HG03045 (cell line): Measurements from ENCODE around the gene CSTF1.

Source experiments
- ATAC-seq: cut with Tn5 transposase; IDR thresholded peaks from one replicate; pipeline ENCODE4 v1.9.1; 2021; ENCODE audit warnings: mild to moderate bottlenecking, moderate library complexity; ENCODE audit not compliant: unreplicated experiment

CSTF1 gene

DNA sequence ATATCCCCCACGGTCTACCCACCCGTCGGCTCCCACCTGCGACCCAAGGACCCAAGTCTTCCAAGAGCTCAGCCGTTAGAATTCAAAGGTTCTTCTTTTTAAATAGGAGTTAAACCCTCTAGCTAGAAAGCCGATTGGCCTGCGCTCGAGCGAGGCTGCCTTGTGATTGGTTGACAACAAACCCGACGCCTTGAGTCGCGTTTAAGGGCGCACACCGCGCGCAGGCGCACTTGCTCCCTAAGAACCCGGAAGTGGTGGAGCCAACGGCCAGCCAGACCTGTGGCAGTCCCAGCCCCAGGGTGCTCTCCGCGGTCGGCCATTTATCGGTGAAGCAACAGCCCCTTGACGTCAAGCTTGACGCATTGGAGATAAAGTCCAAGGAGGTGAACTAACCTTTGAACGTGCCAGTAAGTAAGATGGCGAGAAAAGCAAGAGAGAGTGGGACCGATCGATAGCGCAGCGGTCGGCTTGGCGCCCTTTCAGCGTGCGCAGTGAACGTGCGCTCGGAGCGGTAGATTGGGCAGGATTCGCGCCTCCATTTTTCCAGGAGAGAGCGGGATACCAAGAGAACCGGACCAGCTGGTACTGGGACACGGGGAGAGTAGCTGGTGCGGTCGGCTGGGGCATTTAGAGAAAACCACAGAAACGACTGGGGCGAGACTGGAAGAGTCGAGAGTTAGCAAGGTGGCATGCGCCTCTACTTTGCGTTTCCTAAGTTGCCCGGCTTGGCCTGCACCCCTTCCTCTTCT lies at the start of gene CSTF1, which contains the start of gene AURKA:
Gene CSTF1 (plus strand): TSS at position 514 of the 749 bp plus-strand sequence. CDS start 2,908 bp downstream, outside the sequence.
Gene AURKA (minus strand): TSS at position 84 of the 749 bp plus-strand sequence. CDS start 4,018 bp downstream, outside the sequence.
- peak; percentile 95 for ATAC-seq

- ATAC-seq, result no peak
These were observed 49.7 kb upstream of the CSTF1 start for GRCh38 chr20:56342783-56343182.

DNA sequence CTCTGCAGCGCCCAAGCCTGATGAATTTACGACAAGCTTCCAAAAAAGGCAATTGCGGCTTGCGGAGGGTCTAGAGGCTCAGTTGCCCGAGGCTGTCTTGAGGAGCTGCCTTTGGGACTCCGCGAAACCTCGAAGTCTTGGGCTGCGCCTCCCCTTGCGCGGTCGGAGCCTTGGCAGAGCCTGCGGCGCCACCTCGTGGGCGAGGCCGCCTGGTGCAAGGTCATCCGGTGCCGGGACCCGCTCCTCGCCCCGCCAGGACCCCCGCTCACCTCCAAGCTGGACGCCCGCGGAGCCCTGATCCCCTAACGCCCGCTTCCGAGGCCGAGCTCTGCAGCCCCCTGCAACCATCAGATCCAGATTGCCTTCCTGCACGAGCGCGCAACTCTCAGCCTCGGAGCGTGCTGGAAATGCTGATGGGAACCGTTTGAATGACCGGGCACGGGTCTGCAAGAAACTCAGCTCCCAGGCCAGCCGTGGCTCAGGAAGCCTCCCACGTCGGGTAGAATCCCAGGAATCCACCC lies 48.5 kb upstream of the CSTF1 start:
- ATAC-seq, result no peak

DNA sequence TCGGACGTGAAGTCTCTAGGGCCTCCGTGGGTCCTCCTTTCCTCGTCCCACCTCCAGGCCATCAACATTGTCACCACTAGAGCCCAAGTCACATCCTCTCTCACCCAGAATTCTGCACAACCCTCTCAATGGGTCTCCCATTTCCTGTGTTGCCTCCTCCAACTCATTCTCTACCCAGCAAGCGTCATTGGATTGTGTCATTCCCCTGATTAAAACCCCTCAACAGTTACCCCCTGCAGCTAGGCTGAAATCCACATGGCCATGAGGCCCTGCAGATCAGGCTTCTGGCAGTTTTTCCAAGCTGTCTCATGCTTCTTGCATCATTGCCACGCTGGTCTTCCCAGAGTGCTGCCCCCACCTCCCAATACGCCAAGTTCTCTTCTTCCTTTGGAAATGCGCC lies 46.5 kb upstream of the CSTF1 start:
- no peak for ATAC-seq

GRCh38 chr20:56347628-56348304 lies 44.7 kb upstream of the CSTF1 start:
- no peak for ATAC-seq

GRCh38 chr20:56348305-56348693 lies 44.1 kb upstream of the CSTF1 start:
- ATAC-seq, result no peak

DNA sequence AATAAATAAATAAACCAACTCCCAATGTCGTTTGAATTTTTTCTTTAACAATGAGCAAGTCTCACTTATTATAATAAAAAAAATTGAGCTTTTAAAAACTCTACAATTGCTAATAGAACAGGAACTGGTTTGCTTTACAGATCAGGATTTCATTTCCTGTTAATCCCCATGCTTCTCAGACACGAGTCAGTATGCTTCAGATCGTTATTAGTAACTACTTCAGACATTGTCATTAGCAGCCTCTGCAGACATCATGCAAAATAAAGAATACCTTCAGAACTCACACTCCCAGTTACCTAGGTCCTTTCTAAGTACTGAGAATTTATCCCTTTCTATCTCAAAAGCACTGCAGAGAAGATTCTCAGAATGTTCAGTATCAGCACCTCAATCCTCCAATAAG lies 43.7 kb upstream of the CSTF1 start:
- ATAC-seq, result no peak

DNA sequence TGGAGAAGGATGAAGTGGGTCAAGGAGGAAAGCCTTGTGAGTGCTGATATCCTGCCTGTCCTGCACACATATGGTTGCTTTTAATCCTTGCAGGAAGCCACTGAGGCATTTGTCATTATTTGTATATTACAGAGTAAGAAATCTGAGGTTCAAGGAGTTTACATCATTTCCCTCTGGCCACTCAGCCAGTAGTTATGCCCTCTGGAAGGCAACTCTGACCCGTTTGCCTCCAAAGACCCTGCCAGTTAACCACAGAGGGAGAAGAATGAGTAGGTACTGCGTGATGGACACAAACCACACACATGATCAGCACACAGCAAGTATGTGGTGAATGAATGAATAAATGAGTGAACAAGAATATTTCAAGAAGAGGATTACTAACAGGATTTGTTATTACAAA lies 41.6 kb upstream of the CSTF1 start:
- ATAC-seq, result no peak

GRCh38 chr20:56352345-56353055 lies 39.9 kb upstream of the CSTF1 start:
- no peak for ATAC-seq

DNA sequence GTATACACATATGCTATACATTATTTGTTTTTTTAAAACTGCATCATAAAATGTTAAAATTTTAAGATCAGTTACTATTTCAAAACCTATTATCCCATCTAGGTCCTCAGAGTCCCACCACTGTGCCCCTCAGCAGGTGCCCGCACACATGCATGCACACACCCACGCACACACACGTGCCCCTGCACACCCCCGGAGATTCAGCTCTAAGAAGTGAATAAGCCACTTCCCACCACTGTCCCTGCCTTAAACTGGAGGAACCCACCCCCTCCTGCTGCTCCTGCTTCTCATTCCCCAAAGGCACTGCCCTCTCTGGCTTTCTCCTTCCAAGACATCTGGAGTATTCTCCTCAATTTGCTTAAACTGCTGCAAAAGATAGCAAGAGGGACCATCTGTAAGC lies 39.1 kb upstream of the CSTF1 start:
- no peak for ATAC-seq

DNA sequence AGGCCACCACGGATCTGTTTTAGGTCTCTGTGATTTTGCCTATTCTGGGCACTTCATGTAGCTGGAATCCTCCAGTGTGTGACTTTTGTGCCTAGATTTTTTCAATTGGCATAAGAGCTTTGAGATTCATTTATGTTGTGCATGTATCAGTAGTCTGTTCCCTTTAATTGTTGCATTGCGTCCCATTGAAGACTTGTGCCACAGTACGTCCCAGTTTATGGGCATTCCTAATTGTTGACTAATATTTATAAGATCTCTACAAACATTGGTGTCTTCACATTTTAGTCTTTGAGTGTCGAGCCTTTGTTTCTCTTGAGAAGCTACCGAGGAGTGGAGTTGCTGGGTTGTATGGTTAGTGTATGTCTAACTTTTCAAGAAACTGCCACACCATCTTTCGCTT lies 34.4 kb upstream of the CSTF1 start:
- ATAC-seq, result no peak

DNA sequence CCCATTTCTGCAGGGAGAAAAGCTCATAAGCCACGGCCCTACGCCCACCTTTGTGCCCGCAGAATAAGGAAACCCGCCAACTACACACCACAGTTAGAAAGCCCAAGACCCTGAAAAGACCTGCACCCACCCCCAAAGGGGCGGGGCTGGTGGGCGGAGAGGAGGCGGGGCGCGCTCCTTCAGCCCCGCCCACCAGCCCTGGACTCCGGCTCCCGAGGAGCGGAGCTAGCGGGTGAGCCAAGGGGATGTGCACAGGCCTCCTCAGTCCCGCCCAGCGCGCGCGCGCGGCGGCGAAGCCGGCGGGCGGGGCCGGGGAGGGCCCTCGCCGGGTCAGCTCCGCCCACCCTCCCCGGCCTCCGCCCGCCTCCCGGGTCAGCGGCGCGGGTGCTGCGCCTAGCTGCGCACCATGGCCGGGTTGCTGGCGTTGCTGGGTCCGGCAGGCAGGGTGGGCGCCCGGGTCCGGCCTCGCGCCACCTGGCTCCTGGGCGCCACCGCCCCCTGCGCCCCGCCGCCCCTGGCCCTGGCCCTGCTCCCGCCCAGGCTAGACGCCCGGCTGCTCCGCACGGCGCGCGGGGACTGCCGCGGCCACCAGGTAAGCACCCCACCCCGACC lies 33.7 kb upstream of the CSTF1 start, which contains the start of gene FAM210B:
Gene FAM210B (plus strand): TSS at position 375 of the 612 bp plus-strand sequence. CDS start 32 bp downstream, at position 407.
- peak; percentile 93 for ATAC-seq

- ATAC-seq, result peak; percentile 18
These were observed 33.0 kb upstream of the CSTF1 start for GRCh38 chr20:56359212-56360132.

- no peak for ATAC-seq
These were observed 32.1 kb upstream of the CSTF1 start for GRCh38 chr20:56360133-56360907.

DNA sequence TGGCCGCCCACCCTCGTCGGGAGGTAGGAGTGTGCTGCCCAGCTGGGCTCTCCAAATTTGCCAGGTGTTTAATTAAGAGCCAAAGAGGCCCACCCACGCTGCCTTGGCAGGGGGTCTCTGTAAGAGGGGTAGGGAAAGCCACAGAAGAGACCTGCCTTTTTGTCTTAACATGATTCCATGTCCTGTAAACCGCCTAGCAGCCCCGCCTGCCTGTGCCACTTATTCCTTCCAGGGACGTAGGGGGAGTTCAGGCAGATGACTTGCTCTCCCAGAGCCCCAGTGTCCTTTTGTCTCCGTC lies 31.6 kb upstream of the CSTF1 start:
- ATAC-seq, result no peak

DNA sequence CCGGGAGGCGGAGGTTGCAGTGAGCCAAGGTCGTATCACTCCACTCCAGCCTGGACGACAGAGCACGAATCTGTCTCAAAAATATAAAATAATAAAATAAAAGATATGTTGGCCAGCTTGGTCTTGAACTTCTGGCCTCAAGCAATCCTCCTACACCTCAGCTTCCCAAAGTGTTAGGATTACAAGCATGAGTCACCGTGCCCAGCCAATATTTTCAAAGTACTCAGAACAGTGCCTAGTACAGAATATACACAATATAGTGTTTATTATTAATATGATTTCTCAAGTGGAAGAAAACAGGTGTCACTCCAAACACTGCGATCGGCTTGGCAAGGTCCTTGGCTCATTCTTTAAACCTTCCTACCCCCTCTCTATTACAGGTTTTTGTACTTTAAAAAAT lies 30.5 kb upstream of the CSTF1 start:
- ATAC-seq, result no peak

- ATAC-seq, result no peak
These were observed 29.5 kb upstream of the CSTF1 start for GRCh38 chr20:56362833-56363413.

DNA sequence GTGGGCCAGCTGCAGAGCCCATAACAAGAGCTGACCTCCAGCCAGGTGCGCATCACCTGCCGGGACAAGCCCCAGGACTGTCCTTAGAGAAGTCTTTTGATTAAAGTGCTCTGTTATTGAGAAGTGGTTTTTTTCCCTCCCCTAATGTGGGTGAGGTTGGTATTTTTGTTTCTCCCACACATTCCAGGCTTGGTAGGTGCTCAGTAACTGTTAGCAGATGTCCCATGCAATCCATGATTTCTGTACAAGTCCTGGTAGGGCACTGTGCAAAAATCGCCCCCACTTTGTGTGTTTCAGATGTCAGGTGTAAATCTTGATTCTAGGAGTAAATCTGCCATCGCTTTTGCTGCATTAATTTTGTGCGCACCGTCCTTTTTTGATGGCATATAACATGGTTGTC lies 29.0 kb upstream of the CSTF1 start:
- ATAC-seq, result no peak
